GM23338 (cell line): ENCODE data around the gene VASN. TPM values are rescaled to one million over a fixed set of nuclear protein-coding genes. Genes with fewer than 3 reads are reported as not detected.
A peak's percentile ranks its signal among the peaks of the same experiment; 100 is the strongest.

Source experiments
- ATAC-seq: fragments of 200-7000 bp; cut with Tn5 transposase; 3 replicates; pipeline ENCODE4 v1.9.1; 2020
- DNase-seq: peaks from one replicate; pipeline ENCODE4 v3.0.0-alpha.2; 2015; ENCODE audit warnings: low spot score
- H2AFZ ChIP-seq: fragments of 200-600 bp; sonication (generic); 2 replicates; pipeline ENCODE4 v1.8.0; 2016; ENCODE audit warnings: antibody characterized with exemption, mild to moderate bottlenecking, moderate library complexity
- H3F3A ChIP-seq: fragments of 200-600 bp; sonication (generic); replicated peaks from 2 replicates; pipeline ENCODE4 v1.8.0; 2017; ENCODE audit warnings: antibody characterized with exemption, mixed run types, low read depth
- H3K27ac ChIP-seq: fragments of 200-600 bp; sonication (generic); 2 replicates; pipeline ENCODE4 v1.6.1; 2016; ENCODE audit warnings: low read depth
- H3K27me3 ChIP-seq: fragments of 200-600 bp; sonication (generic); 2 replicates; pipeline ENCODE4 v1.8.0; 2016; ENCODE audit warnings: mild to moderate bottlenecking, mixed run types, moderate library complexity; ENCODE audit not compliant: insufficient read depth
- H3K36me3 ChIP-seq: fragments of 200-600 bp; sonication (generic); 2 replicates; pipeline ENCODE4 v1.8.0; 2016; ENCODE audit warnings: mild to moderate bottlenecking; ENCODE audit not compliant: insufficient read depth
- H3K4me1 ChIP-seq: fragments of 200-600 bp; sonication (generic); 2 replicates; pipeline ENCODE4 v1.8.0; 2016; ENCODE audit warnings: mild to moderate bottlenecking, moderate library complexity; ENCODE audit not compliant: insufficient read depth
- H3K4me2 ChIP-seq: fragments of 200-600 bp; sonication (generic); 2 replicates; pipeline ENCODE4 v1.7.1; 2017; ENCODE audit warnings: mixed run types
- H3K4me3 ChIP-seq: fragments of 200-600 bp; sonication (generic); 2 replicates; pipeline ENCODE4 v1.6.1; 2016; ENCODE audit warnings: mixed run types
- H3K79me2 ChIP-seq: fragments of 200-600 bp; sonication (generic); replicated peaks from 2 replicates; pipeline ENCODE4 v1.8.0; 2017; ENCODE audit warnings: mild to moderate bottlenecking; ENCODE audit not compliant: insufficient read depth
- H3K9me2 ChIP-seq: fragments of 200-600 bp; sonication (generic); 2 replicates; pipeline ENCODE4 v1.8.0; 2017; ENCODE audit not compliant: insufficient read depth
- H4K20me1 ChIP-seq: fragments of 200-600 bp; sonication (generic); replicated peaks from 2 replicates; pipeline ENCODE4 v1.8.0; 2017; ENCODE audit warnings: mild to moderate bottlenecking; ENCODE audit not compliant: insufficient read depth
- H3K27ac Mint-ChIP-seq: 2 replicates; pipeline ENCODE4 v1.8.0; 2020; ENCODE audit warnings: inconsistent platforms, mild to moderate bottlenecking, moderate library complexity, mixed read lengths
- H3K27me3 Mint-ChIP-seq: 3 replicates; pipeline ENCODE4 v1.8.0; 2022; ENCODE audit warnings: low read depth, mild to moderate bottlenecking, moderate library complexity, mixed read lengths, inconsistent platforms; ENCODE audit not compliant: insufficient read depth, poor library complexity
- H3K36me3 Mint-ChIP-seq: 3 replicates; pipeline ENCODE4 v1.8.0; 2021; ENCODE audit warnings: low read depth, mild to moderate bottlenecking, inconsistent platforms, moderate library complexity, mixed read lengths
- H3K4me1 Mint-ChIP-seq: 3 replicates; pipeline ENCODE4 v1.8.0; 2020; ENCODE audit warnings: mild to moderate bottlenecking, inconsistent platforms, mixed read lengths
- H3K4me3 Mint-ChIP-seq: 3 replicates; pipeline ENCODE4 v1.8.0; 2021; ENCODE audit warnings: moderate library complexity, mild to moderate bottlenecking, inconsistent platforms, mixed read lengths
- H3K9me3 Mint-ChIP-seq: 3 replicates; pipeline ENCODE4 v1.8.0; 2020; ENCODE audit warnings: moderate library complexity, mild to moderate bottlenecking, inconsistent platforms, mixed read lengths
- CREB1 ChIP-seq: fragments of 250-450 bp; sonication (Bioruptor Pico); IDR thresholded peaks from 2 replicates; pipeline ENCODE4 v1.5.0; 2020; ENCODE audit warnings: low read depth, mild to moderate bottlenecking, moderate library complexity
- CTCF ChIP-seq, 2 experiments: fragments of 200-600 bp in 1 of 2; sonication (generic) in 1 of 2; conservative IDR thresholded peaks; 2 replicates each; pipeline versions ENCODE4 v1.5.1 to v1.6.1; 2016 to 2017; ENCODE audit warnings: antibody characterized with exemption in 2 of 2, low read depth in 2 of 2, mild to moderate bottlenecking in 2 of 2, moderate library complexity in 1 of 2
- ETS1 ChIP-seq: IDR thresholded peaks from 2 replicates; pipeline ENCODE4 v1.6.1; 2016; ENCODE audit warnings: antibody characterized with exemption
- EZH2 ChIP-seq: fragments of 200-600 bp; sonication (generic); IDR thresholded peaks from one replicate; pipeline ENCODE4 v1.8.0; 2017; ENCODE audit warnings: antibody characterized with exemption, mild to moderate bottlenecking, low read depth; ENCODE audit not compliant: unreplicated experiment
- EZH2phosphoT487 ChIP-seq: fragments of 200-600 bp; sonication (generic); IDR thresholded peaks from one replicate; pipeline ENCODE4 v1.8.1; 2018; ENCODE audit warnings: antibody characterized with exemption; ENCODE audit not compliant: unreplicated experiment
- JUNB ChIP-seq: IDR thresholded peaks from one replicate; pipeline ENCODE4 v1.6.1; 2016; ENCODE audit warnings: antibody characterized with exemption; ENCODE audit not compliant: unreplicated experiment
- NANOG ChIP-seq: IDR thresholded peaks from 2 replicates; pipeline ENCODE4 v1.6.1; 2016; ENCODE audit warnings: antibody characterized with exemption, borderline replicate concordance
- REST ChIP-seq: IDR thresholded peaks from one replicate; pipeline ENCODE4 v1.6.1; 2018; ENCODE audit warnings: antibody characterized with exemption; ENCODE audit not compliant: unreplicated experiment
- STAT1 ChIP-seq: IDR thresholded peaks from one replicate; pipeline ENCODE4 v1.6.1; 2016; ENCODE audit warnings: antibody characterized with exemption; ENCODE audit not compliant: unreplicated experiment
- ZNF114 ChIP-seq: fragments of 250-450 bp; sonication (Bioruptor Pico); IDR thresholded peaks from 2 replicates; pipeline ENCODE4 v1.5.0; 2020; ENCODE audit warnings: mild to moderate bottlenecking, moderate library complexity
- ZNF331 ChIP-seq: fragments of 250-450 bp; sonication (Bioruptor Pico); IDR thresholded peaks from 2 replicates; pipeline ENCODE4 v1.5.0; 2020; ENCODE audit warnings: low read depth, mild to moderate bottlenecking, moderate library complexity
- polyA plus RNA-seq: library from polyadenylated mRNA; unstranded; fragments of >200 nt; fragmentation: Nextera tagmentation; extraction: Ambion mirVana; gene quantifications from 2 replicates; pipeline ENCODE4 v1.2.1, GENCODE V29; 2016
- total RNA-seq: library from RNA; depleted of rRNA; stranded (reverse); fragments of >200 nt; shearing (Covaris generic); gene quantifications from 2 replicates; pipeline ENCODE4 v1.2.3, GENCODE V29; 2014

VASN gene
- total and polyA plus RNA-seq, 2 experiments from 2014 or later, result 8.0 to 15.5 TPM

- TF ChIP-seq ZNF331 (no peak), STAT1 (no peak), EZH2 (no peak), ETS1 (no peak), EZH2phosphoT487 (no peak)
Measured at GRCh38 chr16:4344983-4345835, 26.4 kb upstream of the VASN start (continued).

- H3K36me3 ChIP-seq, result no peaks in the 10 kb centered on the region; the same call in 1 of the 2 replicates
- no peak for DNase-seq
- no peak overlapping the region for H2AFZ ChIP-seq
- H3F3A ChIP-seq, result peaks cover 35% of the 10 kb centered on the region
- no peaks in the 10 kb centered on the region for H3K27me3 ChIP-seq
- H3K27ac ChIP-seq, result 0 out of 2 replicates have a peak overlapping the region, but pooled peaks have one; percentile 32
- H4K20me1 ChIP-seq, result peaks cover 40% of the 10 kb centered on the region
- no peaks in the 10 kb centered on the region for H3K9me2 ChIP-seq
- H3K4me1 ChIP-seq, result peaks cover 7% of the 10 kb centered on the region
- no peak overlapping the region for H3K27ac Mint-ChIP-seq
- H3K36me3 Mint-ChIP-seq, result peaks cover 51% of the 10 kb centered on the region
- H3K4me3 ChIP-seq, result no peak overlapping the region
- peaks cover 49% of the 10 kb centered on the region for H3K27me3 Mint-ChIP-seq
- H3K4me3 Mint-ChIP-seq, result no peak overlapping the region
- H3K9me3 Mint-ChIP-seq, result peaks cover 18% of the 10 kb centered on the region
- ATAC-seq, result no peak
- peaks cover 4% of the 10 kb centered on the region; the same call in 1 of the 3 replicates for H3K4me1 Mint-ChIP-seq
- H3K4me2 ChIP-seq, result no peak overlapping the region
- peaks cover 85% of the 10 kb centered on the region for H3K79me2 ChIP-seq
- TF ChIP-seq CREB1 (CRISPR knock-in tag), result no peak
- no peak for TF ChIP-seq NANOG
- TF ChIP-seq ZNF331, result no peak
- no peak for TF ChIP-seq EZH2
- TF ChIP-seq JUNB, result no peak
- no peak for TF ChIP-seq REST
- TF ChIP-seq ZNF114 (CRISPR knock-in tag), result no peak
- TF ChIP-seq EZH2phosphoT487, result no peak
- TF ChIP-seq CTCF (conservative IDR thresholded peaks at IDR 0.05; ENCODE audit: low read depth in 2 of 2), result no peak
Measured at GRCh38 chr16:4345836-4346781, 25.5 kb upstream of the VASN start.
